HG02943 (cell line): ENCODE results near the gene NDOR1.
A peak's percentile ranks its signal among the peaks of the same experiment; 100 is the strongest.
"Not testable (repeated sequence)": the region's sequence is repeated elsewhere in the genome, so short reads cannot be mapped to it uniquely, and the experiment has no call there.

Experiments used
- ATAC-seq: cut with Tn5 transposase; IDR thresholded peaks from one replicate; pipeline ENCODE4 v1.9.1; 2021; ENCODE audit warnings: mild to moderate bottlenecking, low read depth, moderate library complexity; ENCODE audit not compliant: unreplicated experiment

The NDOR1 gene

GRCh38 chr9:137240841-137241489 lies 35.5 kb downstream of the NDOR1 start, which contains the start of gene TUBB4B:
Gene TUBB4B, plus strand, starts transcription at chr9:137241287. Its CDS starts 74 bp downstream, at chr9:137241361.
- ATAC-seq, result peak; percentile 72

- peak; percentile 4 for ATAC-seq
These were observed 36.2 kb downstream of the NDOR1 start for GRCh38 chr9:137241490-137242268.

- ATAC-seq, result no peak
These were observed 37.0 kb downstream of the NDOR1 start for GRCh38 chr9:137242269-137243203.

- not testable (repeated sequence) for ATAC-seq
These were observed 37.7 kb downstream of the NDOR1 start for GRCh38 chr9:137243266-137243625.

- ATAC-seq, result no peak
These were observed 38.4 kb downstream of the NDOR1 start for GRCh38 chr9:137243626-137244485.

- no peak for ATAC-seq
These were observed 39.3 kb downstream of the NDOR1 start for GRCh38 chr9:137244486-137245449.

- ATAC-seq, result no peak
These were observed 40.2 kb downstream of the NDOR1 start for GRCh38 chr9:137245450-137246421.

GRCh38 chr9:137247135-137247915 lies 41.8 kb downstream of the NDOR1 start:
- ATAC-seq, result no peak

GRCh38 chr9:137247916-137248175 lies 42.3 kb downstream of the NDOR1 start:
- no peak for ATAC-seq

GRCh38 chr9:137250329-137251193 lies 45.1 kb downstream of the NDOR1 start:
- no peak for ATAC-seq

- no peak for ATAC-seq
These were observed 45.6 kb downstream of the NDOR1 start, which contains the start of gene STPG3 for GRCh38 chr9:137251194-137251461. Gene STPG3, plus strand, starts transcription at chr9:137251286. Its CDS starts 1 bp downstream, at chr9:137251287.

- ATAC-seq, result no peak
These were observed 46.2 kb downstream of the NDOR1 start for GRCh38 chr9:137251490-137252268.

GRCh38 chr9:137252555-137253506 lies 47.3 kb downstream of the NDOR1 start:
- ATAC-seq, result no peak
